Measurements from ENCODE around the gene ZNF254.
"Not testable (repeated sequence)": the region's sequence is repeated elsewhere in the genome, so short reads cannot be mapped to it uniquely, and the experiment has no call there.

Gene ZNF254

GRCh38 chr19:24073807-24074206 lies 13.2 kb upstream of the ZNF254 start:
- no peak for DNase-seq

GRCh38 chr19:24074720-24075454 lies 12.1 kb upstream of the ZNF254 start:
- DNase-seq = no peak

GRCh38 chr19:24075530-24075929 lies 11.5 kb upstream of the ZNF254 start:
- DNase-seq = not testable (repeated sequence)

- no peak for DNase-seq
These were observed 8.3 kb upstream of the ZNF254 start for GRCh38 chr19:24078680-24079079.

- no peak for DNase-seq
These were observed 5.9 kb upstream of the ZNF254 start for GRCh38 chr19:24081056-24081455.

GRCh38 chr19:24098359-24098758 lies 11.4 kb downstream of the ZNF254 start:
- no peak for DNase-seq

GRCh38 chr19:24099829-24100228 lies 12.8 kb downstream of the ZNF254 start:
- no peak for DNase-seq

- not testable (repeated sequence) for DNase-seq
These were observed 13.6 kb downstream of the ZNF254 start for GRCh38 chr19:24100597-24100996.

GRCh38 chr19:24101459-24102115 lies 14.6 kb downstream of the ZNF254 start:
- peak in 1 of 5 experiments; percentile 8 for DNase-seq

- no peak for DNase-seq
These were observed 40.6 kb downstream of the ZNF254 start for GRCh38 chr19:24127601-24128000.

GRCh38 chr19:24140099-24140498 lies 53.1 kb downstream of the ZNF254 start:
- DNase-seq = no peak

GRCh38 chr19:24140591-24140990 lies 53.6 kb downstream of the ZNF254 start:
- no peak for DNase-seq

GRCh38 chr19:24141612-24142011 lies 54.6 kb downstream of the ZNF254 start:
- no peak for DNase-seq

- DNase-seq = no peak
These were observed 55.8 kb downstream of the ZNF254 start for GRCh38 chr19:24142771-24143170.

- DNase-seq = peak in 1 of 5 experiments; percentile 7
These were observed 72.7 kb downstream of the ZNF254 start for GRCh38 chr19:24159707-24160106.

- DNase-seq = no peak
These were observed 79.1 kb downstream of the ZNF254 start for GRCh38 chr19:24166055-24166454.

- no peak for DNase-seq
These were observed 86.9 kb downstream of the ZNF254 start for GRCh38 chr19:24173882-24174281.

- DNase-seq = no peak
These were observed 90.7 kb downstream of the ZNF254 start for GRCh38 chr19:24177686-24178085.

GRCh38 chr19:24178207-24178606 lies 91.2 kb downstream of the ZNF254 start:
- no peak for DNase-seq
